WTC11 (cell line): ENCODE data around the gene ADCY6. TPM values are rescaled to one million over a fixed set of nuclear protein-coding genes. Genes with fewer than 3 reads are reported as not detected.

Source experiments
- ATAC-seq: fragments of 200-7000 bp; cut with Tn5 transposase; 2 replicates; pipeline ENCODE4 v1.10.0; 2021; ENCODE audit warnings: mild to moderate bottlenecking, moderate library complexity
- CTCF ChIA-PET: fragments of 300-600 bp; sonication (Branson Sonifier 250); formaldehyde crosslinking; loops from one replicate; lab custom pipeline; 2021; ENCODE audit warnings: antibody characterized with exemption; lab: Charles Lee
- POLR2A ChIA-PET: fragments of 350-600 bp; sonication (Branson Sonifier 250); formaldehyde crosslinking; loops from one replicate; lab custom pipeline; 2021; ENCODE audit warnings: antibody characterized with exemption; lab: Charles Lee
- DNase-seq: peaks from one replicate; pipeline ENCODE4 v3.0.0; 2021; ENCODE audit warnings: low spot score
- H3K27ac Mint-ChIP-seq: 2 replicates; pipeline ENCODE4 v1.8.0; 2021; ENCODE audit warnings: mixed read lengths
- H3K27me3 Mint-ChIP-seq: 2 replicates; pipeline ENCODE4 v1.8.0; 2021; ENCODE audit warnings: low read depth, mild to moderate bottlenecking, moderate library complexity, mixed read lengths
- H3K36me3 Mint-ChIP-seq: 2 replicates; pipeline ENCODE4 v1.8.0; 2021; ENCODE audit warnings: mixed read lengths
- H3K4me1 Mint-ChIP-seq: 2 replicates; pipeline ENCODE4 v1.8.0; 2022; ENCODE audit warnings: mixed read lengths
- H3K4me3 Mint-ChIP-seq: 2 replicates; pipeline ENCODE4 v1.8.0; 2021; ENCODE audit warnings: mild to moderate bottlenecking, moderate library complexity, mixed read lengths
- H3K9me3 Mint-ChIP-seq: 2 replicates; pipeline ENCODE4 v1.8.0; 2021; ENCODE audit warnings: mixed read lengths
- AR ChIP-seq: fragments of 250-450 bp; sonication (Bioruptor Pico); IDR thresholded peaks from 2 replicates; pipeline ENCODE4 v1.9.0; 2021; ENCODE audit warnings: mild to moderate bottlenecking
- E2F1 ChIP-seq: sonication (generic); formaldehyde crosslinking; IDR thresholded peaks from 2 replicates; pipeline ENCODE4 v1.8.0; 2022; ENCODE audit warnings: mild to moderate bottlenecking, missing genetic modification reagents
- ELF4 ChIP-seq: sonication (generic); formaldehyde crosslinking; IDR thresholded peaks from 2 replicates; pipeline ENCODE4 v1.8.1; 2022; ENCODE audit warnings: low read depth, mild to moderate bottlenecking, moderate library complexity, missing genetic modification reagents
- MYBL2 ChIP-seq: sonication (generic); formaldehyde crosslinking; IDR thresholded peaks from 2 replicates; pipeline ENCODE4 v1.8.1; 2023; ENCODE audit warnings: mild to moderate bottlenecking, moderate library complexity, missing genetic modification reagents
- RELA ChIP-seq: sonication (generic); formaldehyde crosslinking; IDR thresholded peaks from 2 replicates; pipeline ENCODE4 v1.8.1; 2022; ENCODE audit warnings: missing genetic modification reagents, mild to moderate bottlenecking, borderline replicate concordance
- SMAD3 ChIP-seq: sonication (generic); formaldehyde crosslinking; IDR thresholded peaks from 2 replicates; pipeline ENCODE4 v1.8.0; 2022; ENCODE audit warnings: missing genetic modification reagents, mild to moderate bottlenecking, borderline replicate concordance
- SP1 ChIP-seq: sonication (generic); formaldehyde crosslinking; conservative IDR thresholded peaks from 2 replicates; pipeline ENCODE4 v1.8.1; 2022; ENCODE audit warnings: missing genetic modification reagents
- USF2 ChIP-seq: sonication (generic); formaldehyde crosslinking; IDR thresholded peaks from 2 replicates; pipeline ENCODE4 v1.8.1; 2023; ENCODE audit warnings: mild to moderate bottlenecking, missing genetic modification reagents, moderate library complexity
- ZMAT4 ChIP-seq: fragments of 250-450 bp; sonication (Bioruptor Pico); IDR thresholded peaks from 2 replicates; pipeline ENCODE4 v1.9.0; 2021; ENCODE audit warnings: mild to moderate bottlenecking
- ZNF317 ChIP-seq: sonication (generic); formaldehyde crosslinking; IDR thresholded peaks from 2 replicates; pipeline ENCODE4 v1.8.1; 2023; ENCODE audit warnings: low read depth, mild to moderate bottlenecking, moderate library complexity, missing genetic modification reagents, borderline replicate concordance
- total RNA-seq: library from RNA; stranded (reverse); gene quantifications from 3 replicates; pipeline ENCODE4 v1.2.3, GENCODE V29; 2021
- TF ChIP-seq, protein P1 (sequence below): sonication (generic); formaldehyde crosslinking; IDR thresholded peaks from 2 replicates; pipeline ENCODE4 v1.8.1; 2022; ENCODE audit warnings: mild to moderate bottlenecking, moderate library complexity, missing genetic modification reagents
- TF ChIP-seq, protein P2 (sequence below): sonication (generic); formaldehyde crosslinking; IDR thresholded peaks from 2 replicates; pipeline ENCODE4 v1.8.0; 2022; ENCODE audit warnings: missing genetic modification reagents
- TF ChIP-seq, protein P3 (sequence below): sonication (generic); formaldehyde crosslinking; IDR thresholded peaks from 2 replicates; pipeline ENCODE4 v1.8.1; 2022; ENCODE audit warnings: low read depth, mild to moderate bottlenecking, moderate library complexity, missing genetic modification reagents, borderline replicate concordance

ADCY6 gene
- total RNA-seq, 1 experiment from 2014 or later, result 12.8 TPM

- no peak for TF ChIP-seq ZMAT4 (CRISPR knock-in tag)
- TF ChIP-seq USF2 (CRISPR knock-in tag), result no peak
- TF ChIP-seq SMAD3 (CRISPR knock-in tag), result 0 out of 2 replicates have a peak, but pooled peaks have one; percentile 46
- TF ChIP-seq E2F1 (CRISPR knock-in tag), result no peak
- TF ChIP-seq SP1 (CRISPR knock-in tag), result 0 out of 2 replicates have a peak, but pooled peaks have one; percentile 10
These were observed 29.3 kb upstream of the ADCY6 start, which contains the start of gene CACNB3 (continued) for GRCh38 chr12:48817873-48818830.

- DNase-seq (no peak), ATAC-seq (no peak)
- Mint-ChIP-seq H3K9me3 (no peaks in the 10 kb centered on the region), H3K27me3 (peaks cover 73% of the 10 kb centered on the region), H3K4me1 (peaks cover 45% of the 10 kb centered on the region), H3K36me3 (no peaks in the 10 kb centered on the region), H3K27ac (no peak overlapping the region), H3K4me3 (peak overlapping the region; percentile 87)
- ChIA-PET CTCF (interaction anchor here (0.6 to 4.3 kb wide), 24 partner anchors 8 to 525 kb away, joined by 3 to 44 read pairs (median 8); partner anchors contain the start of genes ADCY6, ARF3, DDX23 and FKBP11), POLR2A (interaction anchor here (1.3 to 2.0 kb wide), 3 partner anchors 27 to 50 kb away, joined by 3 to 8 read pairs (median 3); partner anchors contain the start of genes ADCY6 and RND1)
- TF ChIP-seq, protein P1, sequence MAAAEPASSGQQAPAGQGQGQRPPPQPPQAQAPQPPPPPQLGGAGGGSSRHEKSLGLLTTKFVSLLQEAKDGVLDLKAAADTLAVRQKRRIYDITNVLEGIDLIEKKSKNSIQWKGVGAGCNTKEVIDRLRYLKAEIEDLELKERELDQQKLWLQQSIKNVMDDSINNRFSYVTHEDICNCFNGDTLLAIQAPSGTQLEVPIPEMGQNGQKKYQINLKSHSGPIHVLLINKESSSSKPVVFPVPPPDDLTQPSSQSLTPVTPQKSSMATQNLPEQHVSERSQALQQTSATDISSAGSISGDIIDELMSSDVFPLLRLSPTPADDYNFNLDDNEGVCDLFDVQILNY (CRISPR knock-in tag), result no peak
- TF ChIP-seq MYBL2 (CRISPR knock-in tag), result no peak
- no peak for TF ChIP-seq ELF4 (CRISPR knock-in tag)
- TF ChIP-seq RELA (CRISPR knock-in tag), result no peak
These were observed 27.4 kb upstream of the ADCY6 start for GRCh38 chr12:48816143-48816854.

- Mint-ChIP-seq H3K36me3 (no peaks in the 10 kb centered on the region), H3K27ac (no peak overlapping the region; the same call in 1 of the 2 replicates), H3K4me1 (peaks cover 52% of the 10 kb centered on the region), H3K4me3 (peak overlapping the region; percentile 87), H3K9me3 (no peaks in the 10 kb centered on the region), H3K27me3 (peaks cover 76% of the 10 kb centered on the region)
- ATAC-seq, result peak; percentile 25
- POLR2A ChIA-PET, result interaction anchor here (0.6 to 2.0 kb wide), 7 partner anchors 19 to 110 kb away, joined by 3 to 8 read pairs (median 3); partner anchors contain the start of genes ADCY6, FKBP11 and RND1
- CTCF ChIA-PET, result interaction anchor here (0.5 to 4.3 kb wide), 55 partner anchors 8 to 526 kb away, joined by 3 to 44 read pairs (median 5); partner anchors contain the start of genes ADCY6, ARF3, DDN and DDX23
- DNase-seq, result peak; percentile 74
- TF ChIP-seq, protein P2, sequence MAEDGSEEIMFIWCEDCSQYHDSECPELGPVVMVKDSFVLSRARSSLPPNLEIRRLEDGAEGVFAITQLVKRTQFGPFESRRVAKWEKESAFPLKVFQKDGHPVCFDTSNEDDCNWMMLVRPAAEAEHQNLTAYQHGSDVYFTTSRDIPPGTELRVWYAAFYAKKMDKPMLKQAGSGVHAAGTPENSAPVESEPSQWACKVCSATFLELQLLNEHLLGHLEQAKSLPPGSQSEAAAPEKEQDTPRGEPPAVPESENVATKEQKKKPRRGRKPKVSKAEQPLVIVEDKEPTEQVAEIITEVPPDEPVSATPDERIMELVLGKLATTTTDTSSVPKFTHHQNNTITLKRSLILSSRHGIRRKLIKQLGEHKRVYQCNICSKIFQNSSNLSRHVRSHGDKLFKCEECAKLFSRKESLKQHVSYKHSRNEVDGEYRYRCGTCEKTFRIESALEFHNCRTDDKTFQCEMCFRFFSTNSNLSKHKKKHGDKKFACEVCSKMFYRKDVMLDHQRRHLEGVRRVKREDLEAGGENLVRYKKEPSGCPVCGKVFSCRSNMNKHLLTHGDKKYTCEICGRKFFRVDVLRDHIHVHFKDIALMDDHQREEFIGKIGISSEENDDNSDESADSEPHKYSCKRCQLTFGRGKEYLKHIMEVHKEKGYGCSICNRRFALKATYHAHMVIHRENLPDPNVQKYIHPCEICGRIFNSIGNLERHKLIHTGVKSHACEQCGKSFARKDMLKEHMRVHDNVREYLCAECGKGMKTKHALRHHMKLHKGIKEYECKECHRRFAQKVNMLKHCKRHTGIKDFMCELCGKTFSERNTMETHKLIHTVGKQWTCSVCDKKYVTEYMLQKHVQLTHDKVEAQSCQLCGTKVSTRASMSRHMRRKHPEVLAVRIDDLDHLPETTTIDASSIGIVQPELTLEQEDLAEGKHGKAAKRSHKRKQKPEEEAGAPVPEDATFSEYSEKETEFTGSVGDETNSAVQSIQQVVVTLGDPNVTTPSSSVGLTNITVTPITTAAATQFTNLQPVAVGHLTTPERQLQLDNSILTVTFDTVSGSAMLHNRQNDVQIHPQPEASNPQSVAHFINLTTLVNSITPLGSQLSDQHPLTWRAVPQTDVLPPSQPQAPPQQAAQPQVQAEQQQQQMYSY (CRISPR knock-in tag), result peak; percentile 72
- TF ChIP-seq AR (CRISPR knock-in tag) (no peak), ZNF317 (CRISPR knock-in tag) (no peak)
- TF ChIP-seq, protein P3, sequence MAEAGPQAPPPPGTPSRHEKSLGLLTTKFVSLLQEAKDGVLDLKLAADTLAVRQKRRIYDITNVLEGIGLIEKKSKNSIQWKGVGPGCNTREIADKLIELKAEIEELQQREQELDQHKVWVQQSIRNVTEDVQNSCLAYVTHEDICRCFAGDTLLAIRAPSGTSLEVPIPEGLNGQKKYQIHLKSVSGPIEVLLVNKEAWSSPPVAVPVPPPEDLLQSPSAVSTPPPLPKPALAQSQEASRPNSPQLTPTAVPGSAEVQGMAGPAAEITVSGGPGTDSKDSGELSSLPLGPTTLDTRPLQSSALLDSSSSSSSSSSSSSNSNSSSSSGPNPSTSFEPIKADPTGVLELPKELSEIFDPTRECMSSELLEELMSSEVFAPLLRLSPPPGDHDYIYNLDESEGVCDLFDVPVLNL (CRISPR knock-in tag), result no peak
These were observed 26.5 kb upstream of the ADCY6 start for GRCh38 chr12:48815126-48816110.
